ENCODE results near the gene FMN2.
"Not testable (repeated sequence)": the region's sequence is repeated elsewhere in the genome, so short reads cannot be mapped to it uniquely, and the experiment has no call there.

Gene FMN2

DNA sequence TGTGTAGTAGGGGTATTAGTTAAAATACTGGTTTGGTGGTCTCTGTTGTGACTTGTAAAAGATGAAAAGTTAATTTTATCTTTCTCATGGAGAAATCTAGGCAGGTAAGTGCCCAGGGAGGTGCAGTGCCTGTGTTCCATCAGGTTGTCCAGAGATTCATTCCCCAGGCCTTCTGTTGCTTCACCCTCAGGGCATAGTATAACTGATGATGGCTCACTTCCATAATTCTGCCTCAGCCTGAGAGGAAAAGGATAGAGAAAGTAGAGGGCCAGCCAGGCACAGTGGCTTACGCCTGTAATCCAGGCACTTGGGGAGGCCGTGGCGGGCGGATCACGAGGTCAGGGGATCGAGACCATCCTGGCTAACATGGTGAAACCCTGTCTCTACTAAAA, 153.9 kb downstream of the FMN2 start:
- H3K4me1 Mint-ChIP-seq (ENCODE audit: low read depth), result no peaks in the 10 kb centered on the region
- no peaks in the 10 kb centered on the region for H3K27me3 Mint-ChIP-seq (ENCODE audit: low read depth)
- H3K36me3 Mint-ChIP-seq (ENCODE audit: low read depth), result no peaks in the 10 kb centered on the region
- no peak overlapping the region for H3K4me3 Mint-ChIP-seq
- peaks cover 14% of the 10 kb centered on the region for H3K9me3 Mint-ChIP-seq
- no peak for DNase-seq (ENCODE audit: low spot score)
- no peak overlapping the region for H3K27ac Mint-ChIP-seq

DNA sequence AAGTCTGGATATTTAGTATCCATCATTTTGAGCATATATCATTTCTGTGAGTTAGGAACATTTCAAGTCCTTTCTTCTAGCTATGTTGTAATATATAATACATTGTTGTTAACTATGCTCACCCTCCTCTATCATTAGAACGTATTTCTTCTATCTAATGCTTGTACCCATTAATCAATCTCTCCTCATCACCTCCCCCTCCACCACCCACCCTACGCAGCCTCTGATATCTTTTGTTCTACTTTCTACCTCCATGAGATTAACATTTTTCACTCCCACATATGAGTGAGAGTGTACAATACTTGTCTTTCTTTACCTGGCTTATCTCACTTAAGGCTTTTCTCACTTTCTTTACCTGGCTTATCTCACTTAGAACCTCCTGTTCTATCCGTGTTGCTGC, 156.2 kb downstream of the FMN2 start:
- no peaks in the 10 kb centered on the region for H3K4me1 Mint-ChIP-seq (ENCODE audit: low read depth)
- no peak overlapping the region for H3K27ac Mint-ChIP-seq
- no peaks in the 10 kb centered on the region for H3K27me3 Mint-ChIP-seq (ENCODE audit: low read depth)
- no peaks in the 10 kb centered on the region for H3K36me3 Mint-ChIP-seq (ENCODE audit: low read depth)
- H3K4me3 Mint-ChIP-seq, result no peak overlapping the region
- no peak for DNase-seq (ENCODE audit: low spot score)
- H3K9me3 Mint-ChIP-seq, result peaks cover 22% of the 10 kb centered on the region

DNA sequence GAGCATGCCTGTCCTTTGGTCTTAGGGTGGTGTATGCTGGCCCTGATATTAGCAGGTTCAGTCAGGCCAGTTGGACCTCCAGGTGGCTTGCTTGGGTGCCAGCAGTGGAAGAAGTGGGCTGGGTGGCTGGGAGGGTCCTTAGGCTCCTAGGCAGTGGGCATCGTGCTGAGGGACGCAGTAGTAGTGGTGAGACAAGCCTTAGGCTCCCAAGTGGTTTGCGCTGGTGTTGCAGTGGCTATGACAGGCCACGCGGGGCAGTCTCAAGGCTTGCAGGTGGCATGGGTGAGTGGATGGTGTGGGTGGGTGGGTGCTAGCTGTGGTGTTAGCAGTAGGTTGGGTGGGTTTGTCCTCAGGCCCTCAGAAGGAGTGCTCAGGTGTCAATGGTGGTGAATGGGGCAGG, 162.3 kb downstream of the FMN2 start:
- Mint-ChIP-seq H3K4me3 (no peak overlapping the region), H3K27me3 (ENCODE audit: low read depth) (no peaks in the 10 kb centered on the region), H3K27ac (no peak overlapping the region), H3K36me3 (ENCODE audit: low read depth) (no peaks in the 10 kb centered on the region), H3K4me1 (ENCODE audit: low read depth) (no peaks in the 10 kb centered on the region), H3K9me3 (peaks cover 37% of the 10 kb centered on the region)
- no peak for DNase-seq (ENCODE audit: low spot score)

DNA sequence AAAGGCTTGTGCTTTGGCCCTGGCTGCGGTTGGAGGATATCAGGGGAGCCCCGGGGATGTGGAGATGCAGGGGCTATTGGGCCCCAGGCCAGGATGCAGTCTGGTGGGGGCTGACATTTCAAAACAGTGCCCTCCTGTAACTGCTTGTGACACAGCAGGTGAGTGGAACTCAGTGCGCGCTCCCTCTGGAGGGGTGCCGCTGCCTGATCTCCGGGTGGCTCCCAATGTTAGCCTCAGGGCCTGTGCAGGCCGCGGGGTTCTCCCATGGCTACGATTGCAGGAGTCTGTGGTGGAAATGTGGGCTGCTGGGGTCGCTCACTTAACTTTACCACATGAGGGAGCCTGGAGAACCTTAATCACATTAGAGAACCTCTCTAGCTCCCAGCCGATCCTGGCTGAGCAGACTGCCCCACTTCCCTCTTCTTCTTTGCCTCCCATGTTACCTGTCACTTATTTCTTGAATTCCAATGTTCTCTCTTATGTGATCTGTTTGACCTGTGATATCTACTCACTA, 163.2 kb downstream of the FMN2 start:
- no peak for DNase-seq (ENCODE audit: low spot score)
- no peaks in the 10 kb centered on the region for H3K27me3 Mint-ChIP-seq (ENCODE audit: low read depth)
- H3K4me1 Mint-ChIP-seq (ENCODE audit: low read depth), result no peaks in the 10 kb centered on the region
- peaks cover 31% of the 10 kb centered on the region for H3K9me3 Mint-ChIP-seq
- H3K36me3 Mint-ChIP-seq (ENCODE audit: low read depth), result no peaks in the 10 kb centered on the region
- no peak overlapping the region for H3K4me3 Mint-ChIP-seq
- no peak overlapping the region for H3K27ac Mint-ChIP-seq

GRCh38 chr1:240255922-240256321, 164.2 kb downstream of the FMN2 start:
- Mint-ChIP-seq H3K27ac (no peak overlapping the region), H3K4me3 (no peak overlapping the region), H3K9me3 (peaks cover 31% of the 10 kb centered on the region), H3K27me3 (ENCODE audit: low read depth) (no peaks in the 10 kb centered on the region), H3K36me3 (ENCODE audit: low read depth) (no peaks in the 10 kb centered on the region), H3K4me1 (ENCODE audit: low read depth) (no peaks in the 10 kb centered on the region)
- DNase-seq (ENCODE audit: low spot score), result no peak

GRCh38 chr1:240256836-240257503, 165.3 kb downstream of the FMN2 start:
- H3K9me3 Mint-ChIP-seq, result peaks cover 31% of the 10 kb centered on the region
- DNase-seq (ENCODE audit: low spot score), result no peak
- no peaks in the 10 kb centered on the region for H3K4me1 Mint-ChIP-seq (ENCODE audit: low read depth)
- no peaks in the 10 kb centered on the region for H3K27me3 Mint-ChIP-seq (ENCODE audit: low read depth)
- H3K36me3 Mint-ChIP-seq (ENCODE audit: low read depth), result no peaks in the 10 kb centered on the region
- no peak overlapping the region for H3K27ac Mint-ChIP-seq
- H3K4me3 Mint-ChIP-seq, result no peak overlapping the region

DNA sequence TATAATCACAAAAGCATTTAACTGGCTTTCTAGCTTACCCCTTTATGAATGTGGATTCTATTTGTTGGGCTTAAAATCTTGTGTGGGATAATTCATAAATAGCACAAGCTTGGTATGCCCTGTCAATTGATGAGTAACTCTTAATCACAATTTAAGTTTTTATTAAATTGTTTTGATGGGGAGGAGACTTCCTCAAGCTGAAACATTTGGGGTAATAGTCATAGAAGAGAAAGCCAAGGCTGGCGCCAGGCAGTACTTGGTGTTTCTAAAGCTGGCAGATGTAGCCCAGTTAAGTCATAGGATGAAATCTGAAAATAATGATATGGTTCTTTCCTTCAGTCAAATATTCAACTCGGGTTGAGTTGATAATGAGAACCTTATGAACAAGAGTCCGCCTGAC, 167.2 kb downstream of the FMN2 start:
- H3K36me3 Mint-ChIP-seq (ENCODE audit: low read depth), result no peaks in the 10 kb centered on the region
- no peak for DNase-seq (ENCODE audit: low spot score)
- H3K27me3 Mint-ChIP-seq (ENCODE audit: low read depth), result no peaks in the 10 kb centered on the region
- no peak overlapping the region for H3K27ac Mint-ChIP-seq
- peaks cover 16% of the 10 kb centered on the region for H3K9me3 Mint-ChIP-seq
- H3K4me3 Mint-ChIP-seq, result no peak overlapping the region
- H3K4me1 Mint-ChIP-seq (ENCODE audit: low read depth), result no peaks in the 10 kb centered on the region

- not testable (repeated sequence) for H3K4me1 Mint-ChIP-seq (ENCODE audit: low read depth); H3K36me3 Mint-ChIP-seq (ENCODE audit: low read depth); H3K27me3 Mint-ChIP-seq (ENCODE audit: low read depth); H3K4me3 Mint-ChIP-seq; DNase-seq (ENCODE audit: low spot score); H3K27ac Mint-ChIP-seq
- H3K9me3 Mint-ChIP-seq, result peaks cover 15% of the 10 kb centered on the region
Observed at GRCh38 chr1:240264494-240264893, 172.8 kb downstream of the FMN2 start.

GRCh38 chr1:240271081-240271480, 179.4 kb downstream of the FMN2 start:
- H3K4me3 Mint-ChIP-seq, result no peak overlapping the region
- peaks cover 30% of the 10 kb centered on the region for H3K9me3 Mint-ChIP-seq
- no peak for DNase-seq (ENCODE audit: low spot score)
- H3K4me1 Mint-ChIP-seq (ENCODE audit: low read depth), result no peaks in the 10 kb centered on the region
- no peaks in the 10 kb centered on the region for H3K36me3 Mint-ChIP-seq (ENCODE audit: low read depth)
- no peaks in the 10 kb centered on the region for H3K27me3 Mint-ChIP-seq (ENCODE audit: low read depth)
- H3K27ac Mint-ChIP-seq, result no peak overlapping the region

DNA sequence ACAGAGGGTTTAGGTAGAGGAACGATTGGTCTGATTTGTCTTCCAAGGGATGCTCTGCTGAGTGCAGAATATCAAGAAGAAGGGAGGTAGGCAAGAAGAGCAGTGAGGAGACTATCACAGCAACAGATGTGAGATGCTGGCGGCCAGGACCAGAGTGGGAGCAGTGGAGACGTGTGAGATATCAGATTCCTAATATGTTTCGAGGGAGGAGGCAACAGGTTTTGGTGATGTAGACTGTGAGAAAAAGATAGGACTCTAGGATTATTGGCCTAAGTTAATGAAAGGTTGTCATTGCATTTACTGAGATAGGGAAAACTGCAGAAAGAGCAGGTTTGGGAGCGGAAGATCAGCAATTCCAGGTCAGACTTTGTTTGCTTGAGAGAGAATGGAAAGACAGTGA, 182.9 kb downstream of the FMN2 start:
- H3K4me1 Mint-ChIP-seq (ENCODE audit: low read depth), result no peaks in the 10 kb centered on the region
- peaks cover 18% of the 10 kb centered on the region for H3K9me3 Mint-ChIP-seq
- H3K27ac Mint-ChIP-seq, result no peak overlapping the region
- no peaks in the 10 kb centered on the region for H3K36me3 Mint-ChIP-seq (ENCODE audit: low read depth)
- H3K27me3 Mint-ChIP-seq (ENCODE audit: low read depth), result no peaks in the 10 kb centered on the region
- no peak for DNase-seq (ENCODE audit: low spot score)
- H3K4me3 Mint-ChIP-seq, result no peak overlapping the region

DNA sequence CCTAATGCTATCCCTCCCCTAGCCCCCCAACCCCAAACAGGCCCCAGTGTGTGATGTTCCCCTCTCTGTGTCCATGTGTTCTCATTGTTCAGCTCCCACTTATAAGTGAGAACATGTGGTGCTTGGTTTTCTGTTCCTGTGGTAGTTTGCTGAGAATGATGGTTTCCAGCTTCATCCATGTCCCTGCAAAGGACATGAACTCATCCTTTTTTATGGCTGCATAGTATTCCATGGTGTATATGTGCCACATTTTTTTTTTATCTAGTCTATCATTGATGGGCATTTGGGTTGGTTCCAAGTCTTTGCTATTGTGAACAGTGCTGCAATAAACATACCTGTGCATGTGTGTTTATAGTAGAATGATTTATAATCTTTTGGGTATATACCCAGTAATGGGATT, 183.5 kb downstream of the FMN2 start:
- not testable (repeated sequence) for H3K4me3 Mint-ChIP-seq; DNase-seq (ENCODE audit: low spot score); H3K36me3 Mint-ChIP-seq (ENCODE audit: low read depth); H3K27ac Mint-ChIP-seq; H3K27me3 Mint-ChIP-seq (ENCODE audit: low read depth); H3K4me1 Mint-ChIP-seq (ENCODE audit: low read depth)
- H3K9me3 Mint-ChIP-seq, result peaks cover 18% of the 10 kb centered on the region

- Mint-ChIP-seq H3K27ac (no peak overlapping the region), H3K4me3 (no peak overlapping the region), H3K4me1 (ENCODE audit: low read depth) (no peaks in the 10 kb centered on the region), H3K36me3 (ENCODE audit: low read depth) (no peaks in the 10 kb centered on the region), H3K9me3 (peaks cover 18% of the 10 kb centered on the region), H3K27me3 (ENCODE audit: low read depth) (no peaks in the 10 kb centered on the region)
- DNase-seq (ENCODE audit: low spot score), result no peak
Observed at GRCh38 chr1:240278082-240278481, 186.4 kb downstream of the FMN2 start.

DNA sequence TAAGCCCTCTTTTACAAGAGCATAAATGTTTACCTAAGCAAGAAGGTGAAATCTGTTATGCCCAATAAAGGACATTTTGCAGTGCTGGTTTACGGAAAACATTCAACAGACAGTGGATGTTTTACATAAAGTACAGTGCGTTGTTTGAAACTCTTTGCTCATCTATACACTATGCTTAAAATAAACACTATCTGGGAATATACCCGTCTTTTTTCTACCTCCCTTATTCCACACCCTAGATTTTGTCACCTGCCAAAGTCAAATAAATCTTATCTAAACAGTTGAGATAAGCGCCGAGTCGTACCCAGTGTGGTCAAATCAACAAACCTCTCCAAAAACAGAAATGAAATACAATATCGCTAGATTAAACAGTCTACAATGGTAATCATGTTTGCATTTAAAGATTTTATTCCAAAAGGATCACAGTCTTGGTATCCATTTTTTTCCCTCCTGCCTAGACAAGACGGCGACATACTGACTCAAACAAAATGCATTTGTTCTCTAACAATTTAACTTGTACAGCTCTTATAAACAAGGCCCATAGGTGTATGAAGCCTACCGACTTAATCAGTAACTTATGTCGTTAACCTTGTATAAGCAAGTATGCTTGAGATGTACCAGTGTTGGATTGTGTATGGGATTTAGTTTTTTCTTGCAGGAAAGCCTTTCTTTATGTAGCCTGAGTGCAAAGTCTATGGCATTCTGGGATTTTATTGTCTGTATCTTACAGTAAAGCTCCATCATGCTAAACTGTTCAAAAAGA, 189.1 kb downstream of the FMN2 start:
- no peaks in the 10 kb centered on the region for H3K27me3 Mint-ChIP-seq (ENCODE audit: low read depth)
- no peak overlapping the region for H3K4me3 Mint-ChIP-seq
- H3K9me3 Mint-ChIP-seq, result peaks cover 6% of the 10 kb centered on the region
- H3K36me3 Mint-ChIP-seq (ENCODE audit: low read depth), result no peaks in the 10 kb centered on the region
- no peak overlapping the region for H3K27ac Mint-ChIP-seq
- no peaks in the 10 kb centered on the region for H3K4me1 Mint-ChIP-seq (ENCODE audit: low read depth)
- no peak for DNase-seq (ENCODE audit: low spot score)

GRCh38 chr1:240282061-240282830, 190.6 kb downstream of the FMN2 start:
- DNase-seq (ENCODE audit: low spot score), result no peak
- H3K36me3 Mint-ChIP-seq (ENCODE audit: low read depth), result no peaks in the 10 kb centered on the region
- H3K27ac Mint-ChIP-seq, result no peak overlapping the region
- H3K4me1 Mint-ChIP-seq (ENCODE audit: low read depth), result no peaks in the 10 kb centered on the region
- H3K27me3 Mint-ChIP-seq (ENCODE audit: low read depth), result no peaks in the 10 kb centered on the region
- H3K4me3 Mint-ChIP-seq, result no peak overlapping the region
- H3K9me3 Mint-ChIP-seq, result no peaks in the 10 kb centered on the region
